Measurements from ENCODE around the gene KCNIP1. TPM values are rescaled to one million over a fixed set of nuclear protein-coding genes. Genes with fewer than 3 reads are reported as not detected.

Gene KCNIP1
- total and polyA plus RNA-seq, 4 donors, result 0.13 to 1.8 (median 0.72) TPM

DNA sequence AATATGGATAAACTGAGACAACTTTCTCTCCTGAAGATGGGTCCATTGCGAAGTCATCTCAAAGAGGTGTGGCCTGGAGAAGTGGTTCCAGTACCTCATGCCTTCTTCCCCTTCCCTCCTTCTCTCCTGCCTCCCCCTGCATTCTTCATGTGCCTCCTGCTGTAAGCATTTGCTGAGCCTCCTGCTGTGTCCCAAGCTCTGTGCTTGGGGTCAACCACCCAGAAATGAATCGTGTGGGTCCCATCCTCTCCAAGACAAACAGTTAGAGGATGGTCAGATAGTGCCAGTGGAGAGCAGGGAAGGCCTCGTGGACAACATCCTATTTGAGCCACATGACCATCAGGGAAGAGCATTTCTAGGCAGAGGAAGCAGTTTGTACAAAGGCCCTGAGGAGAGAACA, 53.5 kb downstream of the KCNIP1 start:
- Histone ChIP-seq H3K27me3 (ENCODE audit: control insufficient read depth in 3 of 3, insufficient read depth in 3 of 3, low read length in 2 of 3) (no peaks in the 10 kb centered on the region), H3K27ac (ENCODE audit: low read depth in 1 of 2, low read length in 1 of 2) (no peak overlapping the region), H3K4me1 (ENCODE audit: control insufficient read depth in 5 of 5, insufficient read depth in 5 of 5, low read length in 5 of 5) (peaks cover 0 to 27% (median 7%) of the 10 kb centered on the region in 5 donors), H3K4me3 (no peak overlapping the region), H3K9me3 (ENCODE audit: control insufficient read depth in 4 of 4, insufficient read depth in 3 of 4, low read length in 3 of 4) (no peaks in the 10 kb centered on the region), H3K36me3 (ENCODE audit: control insufficient read depth in 4 of 4, insufficient read depth in 4 of 4, low read length in 4 of 4) (no peaks in the 10 kb centered on the region), H3K9ac (ENCODE audit: insufficient read depth in 1 of 2, low read length in 2 of 2) (no peak overlapping the region)
- TF ChIP-seq, protein P1, sequence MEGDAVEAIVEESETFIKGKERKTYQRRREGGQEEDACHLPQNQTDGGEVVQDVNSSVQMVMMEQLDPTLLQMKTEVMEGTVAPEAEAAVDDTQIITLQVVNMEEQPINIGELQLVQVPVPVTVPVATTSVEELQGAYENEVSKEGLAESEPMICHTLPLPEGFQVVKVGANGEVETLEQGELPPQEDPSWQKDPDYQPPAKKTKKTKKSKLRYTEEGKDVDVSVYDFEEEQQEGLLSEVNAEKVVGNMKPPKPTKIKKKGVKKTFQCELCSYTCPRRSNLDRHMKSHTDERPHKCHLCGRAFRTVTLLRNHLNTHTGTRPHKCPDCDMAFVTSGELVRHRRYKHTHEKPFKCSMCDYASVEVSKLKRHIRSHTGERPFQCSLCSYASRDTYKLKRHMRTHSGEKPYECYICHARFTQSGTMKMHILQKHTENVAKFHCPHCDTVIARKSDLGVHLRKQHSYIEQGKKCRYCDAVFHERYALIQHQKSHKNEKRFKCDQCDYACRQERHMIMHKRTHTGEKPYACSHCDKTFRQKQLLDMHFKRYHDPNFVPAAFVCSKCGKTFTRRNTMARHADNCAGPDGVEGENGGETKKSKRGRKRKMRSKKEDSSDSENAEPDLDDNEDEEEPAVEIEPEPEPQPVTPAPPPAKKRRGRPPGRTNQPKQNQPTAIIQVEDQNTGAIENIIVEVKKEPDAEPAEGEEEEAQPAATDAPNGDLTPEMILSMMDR (IDR thresholded peaks at IDR 0.05; ENCODE audit: control extremely low read depth, extremely low read depth), result no peak
- ATAC-seq (ENCODE audit: insufficient read depth, low FRiP score) (no peak), DNase-seq (no peak)
- 68 to 85% methylated on average over 3 of the region's 3 CpGs for WGBS, 2 donors

DNA sequence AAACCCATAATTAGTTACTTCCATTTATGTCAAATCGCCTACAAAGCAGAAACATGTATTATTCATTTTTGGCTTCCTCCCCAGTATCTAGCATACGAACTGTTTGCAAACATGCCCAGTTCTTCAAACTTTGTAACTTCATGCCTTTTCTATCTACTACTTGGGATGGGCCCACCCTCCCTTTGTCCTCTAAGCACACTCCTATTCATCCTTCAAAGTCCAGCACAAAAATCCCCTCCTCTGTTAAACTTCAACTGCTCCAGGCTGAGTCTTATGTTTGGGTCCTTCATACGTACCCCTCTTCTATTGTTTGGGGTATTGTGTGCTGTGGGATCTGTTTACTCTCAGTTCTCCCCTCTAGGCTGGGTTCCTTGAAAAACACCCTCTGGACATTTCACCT, 55.5 kb downstream of the KCNIP1 start:
- TF ChIP-seq, protein P1 (IDR thresholded peaks at IDR 0.05; ENCODE audit: control extremely low read depth, extremely low read depth), result no peak
- WGBS, 2 donors, result 75 to 80% methylated on average over 3 of the region's 3 CpGs
- Histone ChIP-seq H3K36me3 (ENCODE audit: control insufficient read depth in 4 of 4, insufficient read depth in 4 of 4, low read length in 4 of 4) (no peaks in the 10 kb centered on the region), H3K9me3 (ENCODE audit: control insufficient read depth in 4 of 4, insufficient read depth in 3 of 4, low read length in 3 of 4) (no peaks in the 10 kb centered on the region), H3K9ac (ENCODE audit: insufficient read depth in 1 of 2, low read length in 2 of 2) (no peak overlapping the region), H3K4me3 (no peak overlapping the region), H3K27ac (ENCODE audit: low read depth in 1 of 2, low read length in 1 of 2) (no peak overlapping the region), H3K27me3 (ENCODE audit: control insufficient read depth in 3 of 3, insufficient read depth in 3 of 3, low read length in 2 of 3) (no peaks in the 10 kb centered on the region), H3K4me1 (ENCODE audit: control insufficient read depth in 5 of 5, insufficient read depth in 5 of 5, low read length in 5 of 5) (peaks cover 0 to 14% (median 4%) of the 10 kb centered on the region in 5 donors)
- no peak for ATAC-seq (ENCODE audit: insufficient read depth, low FRiP score)
- no peak for DNase-seq

DNA sequence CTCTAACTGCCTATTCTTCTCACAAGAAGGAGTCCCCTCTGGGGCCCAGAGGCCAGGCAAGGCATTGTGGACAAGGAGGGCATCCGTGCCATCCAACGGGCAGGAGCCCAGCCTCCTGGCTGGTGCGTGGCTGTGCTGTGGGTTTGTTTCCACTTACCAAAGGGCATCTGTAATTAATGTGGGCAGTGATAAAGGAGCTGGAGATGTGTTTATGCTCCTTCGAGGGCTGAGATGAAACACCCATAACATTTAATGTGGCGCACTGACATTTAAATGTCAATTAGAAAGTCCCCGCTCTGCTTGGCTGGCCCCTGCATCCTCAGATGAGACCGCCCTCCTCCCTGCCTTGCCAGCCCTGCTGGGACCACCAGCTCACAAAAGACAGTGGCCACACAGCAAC, 57.1 kb downstream of the KCNIP1 start:
- no peaks in the 10 kb centered on the region for H3K27me3 ChIP-seq (ENCODE audit: control insufficient read depth in 3 of 3, insufficient read depth in 3 of 3, low read length in 2 of 3)
- no peaks in the 10 kb centered on the region for H3K4me1 ChIP-seq (ENCODE audit: control insufficient read depth in 5 of 5, insufficient read depth in 5 of 5, low read length in 5 of 5)
- H3K27ac ChIP-seq (ENCODE audit: low read depth in 1 of 2, low read length in 1 of 2), result no peak overlapping the region
- H3K36me3 ChIP-seq (ENCODE audit: control insufficient read depth in 4 of 4, insufficient read depth in 4 of 4, low read length in 4 of 4), result no peaks in the 10 kb centered on the region
- H3K4me3 ChIP-seq, result no peak overlapping the region
- ATAC-seq (ENCODE audit: insufficient read depth, low FRiP score) (no peak), DNase-seq (no peak)
- H3K9ac ChIP-seq (ENCODE audit: insufficient read depth in 1 of 2, low read length in 2 of 2), result no peak overlapping the region
- peaks cover 0 to 2% (median 0%) of the 10 kb centered on the region in 4 donors for H3K9me3 ChIP-seq (ENCODE audit: control insufficient read depth in 4 of 4, insufficient read depth in 3 of 4, low read length in 3 of 4)
- TF ChIP-seq, protein P1 (IDR thresholded peaks at IDR 0.05; ENCODE audit: control extremely low read depth, extremely low read depth), result no peak
- 89 to 93% methylated on average over 7 of the region's 7 CpGs for WGBS, 2 donors

All from lung (tissue), 12 donors.